HFF-Myc (cell line): ENCODE data around the gene ITGB8.

Source experiments
- DNase-seq: peaks from one replicate; pipeline ENCODE4 v3.0.0-alpha.2; 2011; ENCODE audit warnings: low read depth; ENCODE audit errors: extremely low read depth
- H3K4me3 ChIP-seq: replicated peaks from 2 replicates; pipeline ENCODE4 v1.5.1; 2011; ENCODE audit warnings: low read depth, mild to moderate bottlenecking, control low read depth, low read length
- TF ChIP-seq, protein P1 (sequence below): IDR thresholded peaks from 2 replicates; pipeline ENCODE4 v1.5.1; 2012; ENCODE audit warnings: mild to moderate bottlenecking, low read depth, low read length, control low read depth; ENCODE audit errors: missing control alignments

ITGB8 gene

DNA sequence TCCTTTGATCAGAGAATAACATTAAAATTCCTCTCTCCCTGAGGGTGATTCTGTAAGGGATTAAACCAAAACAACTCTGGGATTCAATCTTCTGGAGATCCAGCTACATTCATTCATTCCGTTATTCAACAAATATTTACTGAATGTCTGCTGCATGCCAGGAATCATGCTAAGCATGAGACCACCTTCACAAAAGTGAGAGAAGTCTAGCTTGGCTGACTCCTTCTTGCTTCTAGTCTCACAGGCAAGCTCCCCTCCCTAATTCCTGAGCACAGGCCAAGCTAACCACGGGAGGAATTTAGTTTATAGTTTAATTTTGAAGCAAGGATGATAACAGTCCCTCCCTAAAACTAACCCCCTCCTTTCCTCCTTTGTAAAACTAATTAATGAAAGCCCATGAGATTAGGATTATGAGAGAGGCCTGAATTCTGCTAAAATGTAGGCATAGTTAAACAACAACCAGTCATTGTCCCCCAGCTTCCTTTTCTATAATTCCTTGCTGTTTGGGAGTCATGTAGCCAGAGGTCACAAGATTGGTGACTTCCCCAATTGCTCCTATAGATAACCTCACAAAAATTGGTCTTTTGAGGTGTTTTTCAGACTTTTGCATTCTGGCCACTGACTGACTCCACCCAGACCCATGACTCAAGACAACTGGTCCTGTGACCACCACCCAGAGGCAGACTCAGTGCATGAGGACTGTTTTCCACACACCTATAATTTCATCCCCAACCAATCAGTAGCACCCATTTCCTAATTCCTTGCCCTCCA lies 113.5 kb downstream of the ITGB8 start:
- DNase-seq: no peak
- H3K4me3 ChIP-seq: no peak overlapping the region
- TF ChIP-seq, protein P1, sequence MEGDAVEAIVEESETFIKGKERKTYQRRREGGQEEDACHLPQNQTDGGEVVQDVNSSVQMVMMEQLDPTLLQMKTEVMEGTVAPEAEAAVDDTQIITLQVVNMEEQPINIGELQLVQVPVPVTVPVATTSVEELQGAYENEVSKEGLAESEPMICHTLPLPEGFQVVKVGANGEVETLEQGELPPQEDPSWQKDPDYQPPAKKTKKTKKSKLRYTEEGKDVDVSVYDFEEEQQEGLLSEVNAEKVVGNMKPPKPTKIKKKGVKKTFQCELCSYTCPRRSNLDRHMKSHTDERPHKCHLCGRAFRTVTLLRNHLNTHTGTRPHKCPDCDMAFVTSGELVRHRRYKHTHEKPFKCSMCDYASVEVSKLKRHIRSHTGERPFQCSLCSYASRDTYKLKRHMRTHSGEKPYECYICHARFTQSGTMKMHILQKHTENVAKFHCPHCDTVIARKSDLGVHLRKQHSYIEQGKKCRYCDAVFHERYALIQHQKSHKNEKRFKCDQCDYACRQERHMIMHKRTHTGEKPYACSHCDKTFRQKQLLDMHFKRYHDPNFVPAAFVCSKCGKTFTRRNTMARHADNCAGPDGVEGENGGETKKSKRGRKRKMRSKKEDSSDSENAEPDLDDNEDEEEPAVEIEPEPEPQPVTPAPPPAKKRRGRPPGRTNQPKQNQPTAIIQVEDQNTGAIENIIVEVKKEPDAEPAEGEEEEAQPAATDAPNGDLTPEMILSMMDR: no peak

DNA sequence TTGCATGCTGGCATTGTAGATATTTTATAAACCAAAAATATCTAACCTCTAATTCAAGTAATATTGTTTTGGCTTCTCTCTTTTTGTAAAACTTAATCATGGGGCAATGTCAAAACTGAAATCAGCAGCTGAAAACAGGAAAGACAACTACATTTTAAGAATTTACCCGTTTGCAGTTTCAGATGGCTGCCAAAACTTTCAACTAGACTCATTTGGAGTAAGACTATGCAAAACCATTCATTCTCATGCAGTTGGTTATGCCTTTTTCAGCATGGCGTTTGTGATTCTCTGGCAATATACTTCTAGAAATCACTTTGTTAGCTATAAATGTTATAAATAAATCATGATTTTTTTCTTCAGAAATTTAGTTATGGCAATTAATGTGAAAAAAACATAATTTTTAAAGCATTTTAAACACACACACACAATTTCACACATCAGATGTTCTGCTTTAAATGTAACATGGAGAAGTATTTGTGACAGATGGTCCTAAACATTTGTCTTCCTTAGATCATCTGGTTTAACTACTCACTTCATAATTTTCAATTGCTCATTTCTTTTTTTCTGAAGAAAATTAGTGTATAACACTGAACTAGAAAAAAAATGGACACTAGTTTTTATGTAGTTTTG lies 116.4 kb downstream of the ITGB8 start:
- TF ChIP-seq, protein P1: no peak
- no peak for DNase-seq
- H3K4me3 ChIP-seq: no peak overlapping the region

DNA sequence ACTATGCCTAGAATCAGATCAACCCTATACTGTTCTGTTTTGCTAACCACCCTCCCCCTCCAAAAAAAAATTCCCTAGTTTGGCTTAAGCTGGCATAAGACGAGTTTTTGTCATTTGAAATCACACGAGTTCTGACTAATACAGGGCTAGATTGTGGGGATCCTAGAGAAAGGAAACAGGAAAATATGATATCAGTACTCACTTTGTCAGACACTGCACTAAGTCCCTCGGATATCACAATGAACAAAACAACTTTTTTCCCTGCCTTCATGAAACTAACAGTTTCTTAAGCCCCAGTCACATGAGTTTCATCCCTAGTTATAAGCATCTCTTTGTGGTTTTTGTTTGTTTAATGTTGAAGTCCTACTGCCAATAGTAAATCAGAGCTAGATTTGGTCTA lies 118.5 kb downstream of the ITGB8 start:
- TF ChIP-seq, protein P1: no peak
- no peak overlapping the region for H3K4me3 ChIP-seq
- DNase-seq: no peak

DNA sequence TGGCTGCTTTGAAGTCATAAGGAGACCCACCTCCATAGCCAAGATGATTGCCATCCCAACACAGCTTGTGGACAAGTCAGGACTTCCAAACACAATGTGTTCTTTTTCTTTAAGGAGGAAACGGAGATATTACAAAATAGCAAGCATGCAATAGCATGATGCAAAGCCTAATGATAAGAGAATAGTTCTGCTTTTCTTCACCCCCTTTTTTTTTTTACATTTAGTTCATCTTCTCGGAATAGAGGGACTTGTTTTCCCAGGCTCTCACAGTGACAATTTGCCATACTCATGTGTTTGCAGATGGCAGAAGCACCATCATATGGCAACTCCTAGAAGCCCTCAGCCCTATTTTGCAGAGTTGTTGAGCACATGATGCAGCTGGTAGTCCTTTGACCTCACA lies 119.8 kb downstream of the ITGB8 start:
- no peak overlapping the region for H3K4me3 ChIP-seq
- no peak for DNase-seq
- TF ChIP-seq, protein P1: no peak

DNA sequence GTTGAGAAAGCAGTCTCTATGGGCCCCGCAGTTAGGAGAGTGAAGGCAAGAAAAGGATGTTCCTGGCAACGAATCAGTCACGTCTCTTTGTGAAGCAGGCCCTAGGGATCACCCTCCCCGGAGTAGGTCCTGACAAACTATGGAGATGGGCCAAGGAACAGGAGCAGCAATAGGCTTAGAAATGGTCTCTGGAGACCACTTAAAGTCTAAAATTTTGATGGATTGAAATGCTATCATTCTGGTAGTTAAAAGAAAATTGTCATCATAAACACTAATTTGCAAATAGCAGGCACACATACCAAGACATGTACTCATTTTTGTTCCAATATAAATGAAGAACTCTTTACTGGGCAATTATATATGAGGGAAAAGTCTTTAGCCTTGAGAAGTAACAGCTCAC lies 123.5 kb downstream of the ITGB8 start:
- no peak for DNase-seq
- TF ChIP-seq, protein P1: no peak

DNA sequence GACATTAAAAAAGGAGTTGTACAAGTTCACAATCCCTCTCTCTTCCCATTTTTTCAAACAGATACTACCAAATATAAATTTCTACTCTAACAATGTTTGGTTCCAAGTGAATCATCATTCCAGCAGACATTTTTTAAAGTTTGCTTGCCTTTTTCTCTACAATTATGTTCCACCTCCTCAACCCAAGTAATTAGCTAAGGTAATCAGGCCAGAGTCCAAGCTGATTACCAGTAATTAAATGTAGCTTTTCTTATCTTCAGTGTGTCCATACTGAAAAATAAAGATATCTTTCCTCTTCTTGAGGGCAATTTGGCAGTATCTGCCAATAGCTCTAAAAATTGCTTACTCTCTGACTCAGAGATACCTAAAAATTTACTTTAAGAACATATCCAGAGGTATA lies 126.0 kb downstream of the ITGB8 start:
- TF ChIP-seq, protein P1: no peak
- DNase-seq: no peak
- H3K4me3 ChIP-seq: no peak overlapping the region

More for the DNA sequence above, 123.5 kb downstream of the ITGB8 start:
- H3K4me3 ChIP-seq: no peak overlapping the region
